Body of pancreas (tissue), 4 donors: ENCODE data around the gene GAB2.

ENCODE experiments used
- CTCF ChIP-seq, 7 experiments: fragments of 450-650 bp in 4 of 7; fragments of 200-600 bp in 3 of 7; sonication (generic) in 3 of 7; IDR thresholded peaks; one replicate each; pipeline ENCODE4 v1.5.1; 2016 to 2019; ENCODE audit warnings: antibody characterized with exemption in 7 of 7
- POLR2A ChIP-seq, 3 donors: fragments of 450-650 bp; IDR thresholded peaks; one replicate each; pipeline ENCODE4 v1.6.1; 2016; ENCODE audit warnings: antibody characterized with exemption in 3 of 3, mild to moderate bottlenecking in 2 of 3

- no peak for TF ChIP-seq CTCF (IDR thresholded peaks at IDR 0.05)
- TF ChIP-seq POLR2A (IDR thresholded peaks at IDR 0.05), result no peak
Observed at GRCh38 chr11:78205691-78206090, 211.9 kb downstream of the GAB2 start.
